Mesodermal cell (in vitro differentiated cells): ENCODE measurements around the gene FBXL7. TPM values are rescaled to one million over a fixed set of nuclear protein-coding genes. Genes with fewer than 3 reads are reported as not detected.
A peak's percentile ranks its signal among the peaks of the same experiment; 100 is the strongest.

ENCODE experiments used
- H3K27ac ChIP-seq: 2 replicates; pipeline ENCODE4 v1.7.0; 2013; ENCODE audit warnings: mild to moderate bottlenecking, low read depth, low read length, moderate library complexity; ENCODE audit not compliant: severe bottlenecking
- H3K36me3 ChIP-seq: 2 replicates; pipeline ENCODE4 v1.7.1; 2013; ENCODE audit warnings: mild to moderate bottlenecking, low read length, moderate library complexity; ENCODE audit not compliant: control insufficient read depth, insufficient read depth
- H3K4me1 ChIP-seq: one replicate; pipeline ENCODE4 v1.7.1; 2013; ENCODE audit warnings: mild to moderate bottlenecking, low read length; ENCODE audit not compliant: insufficient read depth, control insufficient read depth, poor library complexity, severe bottlenecking
- H3K4me3 ChIP-seq: 2 replicates; pipeline ENCODE4 v1.7.0; 2013; ENCODE audit warnings: low read length, control low read depth, mild to moderate bottlenecking; ENCODE audit not compliant: insufficient read depth, poor library complexity, severe bottlenecking; ENCODE audit errors: extremely low read depth
- H3K9me3 ChIP-seq: 2 replicates; pipeline ENCODE4 v1.7.1; 2013; ENCODE audit warnings: mild to moderate bottlenecking, low read length, moderate library complexity; ENCODE audit not compliant: control insufficient read depth
- WGBS, 2 experiments: methylation state at CpG; one replicate each; pipeline ENCODE4 v1.1.5; 2013; ENCODE audit warnings: missing lambda C conversion rate in 2 of 2; ENCODE audit not compliant: insufficient coverage in 2 of 2; 5-methylcytosine and 5-hydroxymethylcytosine counted together
- polyA plus RNA-seq, 2 experiments: library from polyadenylated mRNA; stranded (reverse); fragments of 50-300 nt; gene quantifications; one replicate each; pipeline ENCODE4 v1.2.3, GENCODE V29; 2013

FBXL7 gene
- 25.5 TPM for polyA plus RNA-seq (2013, experiment 1 of 2)
- 21.1 TPM for polyA plus RNA-seq (2013, experiment 2 of 2)

DNA sequence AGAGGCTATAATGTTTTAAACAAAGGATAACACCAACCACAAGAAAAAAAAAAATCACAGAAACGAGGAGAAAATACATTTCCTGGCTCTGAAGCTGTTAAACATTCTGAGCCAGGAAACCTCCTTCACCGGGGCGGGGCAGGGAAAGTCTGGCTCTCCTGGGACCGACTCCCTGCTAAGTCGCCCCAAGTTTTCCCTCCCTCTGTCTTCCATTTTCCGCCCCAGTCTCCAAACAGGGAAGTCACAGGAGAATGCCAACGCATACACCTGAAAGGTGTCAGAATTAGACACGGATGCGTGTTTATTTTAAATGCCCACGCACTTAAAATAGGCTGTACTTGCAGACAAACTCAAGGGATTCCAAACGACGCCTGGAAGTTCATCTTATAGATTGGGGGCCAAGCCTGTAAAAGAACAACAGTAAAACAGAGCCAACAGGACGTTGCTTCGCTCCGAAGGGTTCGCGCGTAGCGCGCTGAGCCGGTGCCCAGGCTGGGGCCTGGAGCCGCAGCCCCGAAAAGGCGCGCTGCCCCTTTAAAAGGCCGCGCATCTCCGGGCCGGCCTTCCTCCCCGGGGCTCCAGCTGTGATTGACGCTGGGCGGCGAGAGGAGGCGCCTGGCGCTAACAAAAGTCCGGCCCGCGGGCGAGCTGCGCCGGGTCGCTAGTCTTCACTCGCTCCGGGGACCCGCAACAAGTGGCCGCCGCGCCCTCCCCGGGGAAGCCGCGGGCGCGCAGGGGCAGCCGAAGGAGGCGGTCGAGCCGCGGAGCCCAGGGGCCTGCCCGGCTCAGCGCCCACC is at the start of gene FBXL7:
TSS of gene FBXL7 (plus strand) at position 653 of the 797 bp plus-strand sequence.
- peaks cover 4% of the 10 kb centered on the region for H3K4me1 ChIP-seq
- H3K4me3 ChIP-seq = peak within 1 kb of the TSS; percentile 71
- peak within 1 kb of the TSS; percentile 70 for H3K27ac ChIP-seq
- H3K9me3 ChIP-seq = no peaks in the 10 kb centered on the region
- peaks cover 12% of the 10 kb centered on the region for H3K36me3 ChIP-seq
- WGBS, 2 experiments = 0% methylated on average over 46 to 55 of the region's 60 CpGs

GRCh38 chr5:15450473-15450872 is 49.5 kb upstream of the FBXL7 start:
- no peak overlapping the region for H3K4me3 ChIP-seq
- H3K4me1 ChIP-seq = no peaks in the 10 kb centered on the region
- H3K36me3 ChIP-seq = no peaks in the 10 kb centered on the region
- H3K9me3 ChIP-seq = peaks cover under 1% of the 10 kb centered on the region
- no peak overlapping the region for H3K27ac ChIP-seq
- 95% methylated on average over 9 of the region's 11 CpGs for WGBS, 2 experiments

DNA sequence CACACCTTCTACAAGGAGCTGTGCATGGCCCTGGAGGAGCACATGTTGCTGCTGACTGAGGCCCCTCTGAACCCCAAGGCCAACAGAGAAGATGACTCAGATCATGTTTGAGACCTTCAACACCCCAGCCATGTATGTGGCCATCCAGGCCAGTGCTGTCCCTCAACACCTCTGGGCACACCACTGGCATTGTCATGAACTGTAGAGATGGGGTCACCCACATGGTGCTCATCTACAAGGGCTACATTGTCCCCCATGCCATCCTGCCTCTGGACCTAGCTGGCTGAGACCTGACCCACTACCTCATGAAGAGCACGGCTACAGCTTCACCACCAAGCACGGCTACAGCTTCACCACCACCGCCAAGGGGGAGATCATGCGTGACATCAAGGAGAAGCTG is 49.0 kb upstream of the FBXL7 start:
- Histone ChIP-seq H3K4me3 (no peak overlapping the region), H3K9me3 (peaks cover 5% of the 10 kb centered on the region), H3K4me1 (no peaks in the 10 kb centered on the region), H3K27ac (no peak overlapping the region), H3K36me3 (no peaks in the 10 kb centered on the region)
- WGBS, 2 experiments = 100% methylated on average over 2 to 4 of the region's 4 CpGs

GRCh38 chr5:15452030-15452429 is 48.0 kb upstream of the FBXL7 start:
- Histone ChIP-seq H3K36me3 (no peaks in the 10 kb centered on the region), H3K27ac (no peak overlapping the region), H3K9me3 (peaks cover 5% of the 10 kb centered on the region), H3K4me3 (no peak overlapping the region), H3K4me1 (no peaks in the 10 kb centered on the region)
- WGBS, 2 experiments = no CpG with 5 or more reads among the region's 1 CpG

- no peak overlapping the region for H3K27ac ChIP-seq
- no peaks in the 10 kb centered on the region for H3K36me3 ChIP-seq
- WGBS, 2 experiments = 83% methylated on average over 1 of the region's 1 CpG; no CpG with 5 or more reads in 1 of the 2 experiments
- no peaks in the 10 kb centered on the region for H3K4me1 ChIP-seq
- H3K4me3 ChIP-seq = no peak overlapping the region
- H3K9me3 ChIP-seq = peaks cover 5% of the 10 kb centered on the region
Observed at GRCh38 chr5:15452781-15453180, 47.2 kb upstream of the FBXL7 start.

- H3K9me3 ChIP-seq = peaks cover 5% of the 10 kb centered on the region
- no peak overlapping the region for H3K4me3 ChIP-seq
- no peak overlapping the region for H3K27ac ChIP-seq
- no peaks in the 10 kb centered on the region for H3K36me3 ChIP-seq
- H3K4me1 ChIP-seq = no peaks in the 10 kb centered on the region
- no CpG with 5 or more reads among the region's 1 CpG for WGBS, 2 experiments
Observed at GRCh38 chr5:15459200-15459599, 40.8 kb upstream of the FBXL7 start.

- H3K36me3 ChIP-seq = no peaks in the 10 kb centered on the region
- H3K4me3 ChIP-seq = no peak overlapping the region
- no peaks in the 10 kb centered on the region for H3K9me3 ChIP-seq
- no peaks in the 10 kb centered on the region for H3K4me1 ChIP-seq
- WGBS, 2 experiments = 100% methylated on average over 1 of the region's 3 CpGs; no CpG with 5 or more reads in 1 of the 2 experiments
- no peak overlapping the region for H3K27ac ChIP-seq
Observed at GRCh38 chr5:15463231-15463980, 36.6 kb upstream of the FBXL7 start.

DNA sequence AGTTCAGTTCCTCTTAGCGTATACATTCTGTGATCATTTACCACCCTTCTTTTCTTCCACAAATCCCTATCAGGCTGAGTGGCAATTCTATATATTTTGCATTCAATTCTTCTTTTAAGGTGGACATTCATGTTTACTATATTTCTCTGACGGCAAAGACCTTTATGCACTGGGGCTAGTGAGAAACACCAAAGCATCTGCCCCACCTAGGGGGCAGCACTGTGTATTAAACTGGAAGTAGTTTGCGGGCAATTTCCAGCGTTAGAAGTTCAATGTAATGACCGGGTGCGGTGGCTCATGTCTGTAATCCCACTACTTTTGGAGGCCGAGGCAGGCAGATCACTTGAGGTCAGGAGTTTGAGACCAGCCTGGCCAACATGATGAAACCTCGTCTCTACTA is 27.9 kb upstream of the FBXL7 start:
- H3K9me3 ChIP-seq = no peaks in the 10 kb centered on the region
- H3K4me3 ChIP-seq = no peak overlapping the region
- WGBS, 2 experiments = 92 to 93% methylated on average over 7 to 8 of the region's 8 CpGs
- no peak overlapping the region for H3K27ac ChIP-seq
- H3K4me1 ChIP-seq = no peaks in the 10 kb centered on the region
- H3K36me3 ChIP-seq = no peaks in the 10 kb centered on the region

GRCh38 chr5:15474143-15474719 is 25.7 kb upstream of the FBXL7 start:
- Histone ChIP-seq H3K27ac (no peak overlapping the region), H3K4me1 (no peaks in the 10 kb centered on the region), H3K9me3 (no peaks in the 10 kb centered on the region), H3K4me3 (no peak overlapping the region), H3K36me3 (no peaks in the 10 kb centered on the region)

GRCh38 chr5:15475367-15475766 is 24.6 kb upstream of the FBXL7 start:
- H3K27ac ChIP-seq = no peak overlapping the region
- no peaks in the 10 kb centered on the region for H3K36me3 ChIP-seq
- H3K9me3 ChIP-seq = no peaks in the 10 kb centered on the region
- no peaks in the 10 kb centered on the region for H3K4me1 ChIP-seq
- no peak overlapping the region for H3K4me3 ChIP-seq
- 88 to 91% methylated on average over 4 to 7 of the region's 7 CpGs for WGBS, 2 experiments
